HEK293 (cell line): Measurements from ENCODE around the gene MRPL39.

Experiments used
- CTCF ChIA-PET: fragments of 350-600 bp; formaldehyde crosslinking; extraction: SDS; loops from one replicate; lab custom pipeline; 2021; ENCODE audit warnings: antibody characterized with exemption; lab: Yijun Ruan, JAX
- POLR2A ChIA-PET: fragments of 300-600 bp; formaldehyde crosslinking; extraction: SDS; loops from one replicate; lab custom pipeline; 2020; ENCODE audit warnings: antibody characterized with exemption, inconsistent platforms; lab: Yijun Ruan, JAX
- H3K27ac ChIP-seq: fragments of 200-500 bp; sonication (Bioruptor generic); 2 replicates; pipeline ENCODE4 v1.5.1; 2014; ENCODE audit warnings: low read depth, low read length, control low read depth, inconsistent platforms; ENCODE audit errors: extremely low read depth
- H3K36me3 ChIP-seq, 2 experiments: fragments of 200-500 bp in 1 of 2; sonication (Bioruptor generic) in 1 of 2; 1 replicate in 1 of 2; 2 replicates in 1 of 2; pipeline ENCODE4 v1.5.1; 2014 to 2017; ENCODE audit warnings: inconsistent platforms in 2 of 2, low read length in 2 of 2; ENCODE audit not compliant: control insufficient read depth in 2 of 2, insufficient read depth in 1 of 2
- H3K4me1 ChIP-seq: fragments of 200-500 bp; sonication (Bioruptor generic); 2 replicates; pipeline ENCODE4 v1.5.1; 2014; ENCODE audit warnings: mild to moderate bottlenecking, low read length, inconsistent platforms; ENCODE audit not compliant: control insufficient read depth, insufficient read depth
- H3K4me3 ChIP-seq: 2 replicates; pipeline ENCODE4 v1.5.1; 2011; ENCODE audit warnings: low read depth, mild to moderate bottlenecking, control low read depth, low read length, moderate library complexity
- H3K9me3 ChIP-seq: fragments of 200-500 bp; sonication (Bioruptor generic); 2 replicates; pipeline ENCODE4 v1.5.1; 2014; ENCODE audit warnings: low read depth, low read length, inconsistent platforms; ENCODE audit not compliant: control insufficient read depth, insufficient read depth
- EGR2 ChIP-seq: fragments of 450-650 bp; formaldehyde crosslinking; IDR thresholded peaks from 2 replicates; pipeline ENCODE4 v1.5.1; 2016; ENCODE audit warnings: low read depth, missing biosample characterization, missing genetic modification characterization
- FEZF1 ChIP-seq: fragments of 450-650 bp; formaldehyde crosslinking; IDR thresholded peaks from 2 replicates; pipeline ENCODE4 v1.5.1; 2016; ENCODE audit warnings: missing biosample characterization, missing genetic modification characterization
- GLIS2 ChIP-seq: fragments of 450-650 bp; formaldehyde crosslinking; IDR thresholded peaks from 2 replicates; pipeline ENCODE4 v1.5.1; 2016; ENCODE audit warnings: missing biosample characterization, missing genetic modification characterization
- INSM2 ChIP-seq: fragments of 450-650 bp; formaldehyde crosslinking; IDR thresholded peaks from 2 replicates; pipeline ENCODE4 v1.5.1; 2016; ENCODE audit warnings: missing biosample characterization, missing genetic modification characterization
- PRDM1 ChIP-seq: fragments of 450-650 bp; formaldehyde crosslinking; IDR thresholded peaks from 2 replicates; pipeline ENCODE4; 2016; ENCODE audit warnings: missing biosample characterization, missing genetic modification characterization
- SCRT1 ChIP-seq: fragments of 450-650 bp; formaldehyde crosslinking; IDR thresholded peaks from 2 replicates; pipeline ENCODE4 v1.5.1; 2016; ENCODE audit warnings: missing biosample characterization, missing genetic modification characterization, borderline replicate concordance
- SP7 ChIP-seq: fragments of 450-650 bp; formaldehyde crosslinking; IDR thresholded peaks from 2 replicates; pipeline ENCODE4 v1.5.1; 2016; ENCODE audit warnings: missing biosample characterization, missing genetic modification characterization
- ZBTB8A ChIP-seq: fragments of 450-650 bp; formaldehyde crosslinking; IDR thresholded peaks from 2 replicates; pipeline ENCODE4 v1.5.1; 2016; ENCODE audit warnings: missing biosample characterization, missing genetic modification characterization
- ZNF155 ChIP-seq: fragments of 450-650 bp; formaldehyde crosslinking; IDR thresholded peaks from 2 replicates; pipeline ENCODE4 v1.5.1; 2016; ENCODE audit warnings: missing biosample characterization, missing genetic modification characterization
- ZNF169 ChIP-seq: fragments of 450-650 bp; formaldehyde crosslinking; IDR thresholded peaks from 2 replicates; pipeline ENCODE4 v1.5.1; 2016; ENCODE audit warnings: missing biosample characterization, missing genetic modification characterization
- ZNF2 ChIP-seq: fragments of 450-650 bp; formaldehyde crosslinking; IDR thresholded peaks from 2 replicates; pipeline ENCODE4 v1.5.1; 2016; ENCODE audit warnings: missing biosample characterization, missing genetic modification characterization
- ZNF211 ChIP-seq: fragments of 450-650 bp; formaldehyde crosslinking; IDR thresholded peaks from 2 replicates; pipeline ENCODE4 v1.5.1; 2016; ENCODE audit warnings: low read depth, missing biosample characterization, missing genetic modification characterization
- ZNF324 ChIP-seq: fragments of 450-650 bp; formaldehyde crosslinking; IDR thresholded peaks from 2 replicates; pipeline ENCODE4 v1.5.1; 2016; ENCODE audit warnings: missing biosample characterization, missing genetic modification characterization
- ZNF423 ChIP-seq: fragments of 450-650 bp; formaldehyde crosslinking; IDR thresholded peaks from 2 replicates; pipeline ENCODE4 v1.5.1; 2016; ENCODE audit warnings: missing biosample characterization, missing genetic modification characterization
- ZNF48 ChIP-seq: fragments of 450-650 bp; formaldehyde crosslinking; IDR thresholded peaks from 2 replicates; pipeline ENCODE4 v1.5.1; 2016; ENCODE audit warnings: missing biosample characterization, missing genetic modification characterization
- ZNF558 ChIP-seq: fragments of 450-650 bp; formaldehyde crosslinking; IDR thresholded peaks from 2 replicates; pipeline ENCODE4 v1.5.1; 2016; ENCODE audit warnings: missing biosample characterization, missing genetic modification characterization
- ZNF639 ChIP-seq: fragments of 450-650 bp; formaldehyde crosslinking; IDR thresholded peaks from 2 replicates; pipeline ENCODE4 v1.5.1; 2016; ENCODE audit warnings: missing biosample characterization, missing genetic modification characterization
- ZNF658 ChIP-seq: fragments of 450-650 bp; formaldehyde crosslinking; IDR thresholded peaks from 2 replicates; pipeline ENCODE4; 2016; ENCODE audit warnings: missing biosample characterization, missing genetic modification characterization
- ZNF664 ChIP-seq: fragments of 450-650 bp; formaldehyde crosslinking; IDR thresholded peaks from 2 replicates; pipeline ENCODE4 v1.5.1; 2016; ENCODE audit warnings: missing biosample characterization, missing genetic modification characterization
- ZNF677 ChIP-seq: fragments of 450-650 bp; IDR thresholded peaks from 2 replicates; pipeline ENCODE4 v1.5.0; 2018; ENCODE audit warnings: missing biosample characterization, mild to moderate bottlenecking, missing genetic modification characterization, moderate library complexity
- ZNF76 ChIP-seq: fragments of 450-650 bp; formaldehyde crosslinking; IDR thresholded peaks from 2 replicates; pipeline ENCODE4; 2016; ENCODE audit warnings: low read depth, missing biosample characterization, missing genetic modification characterization, borderline replicate concordance
- TF ChIP-seq, protein P1 (sequence below): fragments of 450-650 bp; formaldehyde crosslinking; IDR thresholded peaks from 2 replicates; pipeline ENCODE4 v1.5.1; 2017; ENCODE audit warnings: missing biosample characterization, missing genetic modification characterization
- TF ChIP-seq, protein P2 (sequence below): fragments of 450-650 bp; formaldehyde crosslinking; IDR thresholded peaks from 2 replicates; pipeline ENCODE4 v1.5.1; 2016; ENCODE audit warnings: missing biosample characterization, missing genetic modification characterization
- TF ChIP-seq, protein P3 (sequence below): fragments of 450-650 bp; formaldehyde crosslinking; IDR thresholded peaks from 2 replicates; pipeline ENCODE4 v1.5.1; 2017; ENCODE audit warnings: missing biosample characterization, missing genetic modification characterization

Gene MRPL39

DNA sequence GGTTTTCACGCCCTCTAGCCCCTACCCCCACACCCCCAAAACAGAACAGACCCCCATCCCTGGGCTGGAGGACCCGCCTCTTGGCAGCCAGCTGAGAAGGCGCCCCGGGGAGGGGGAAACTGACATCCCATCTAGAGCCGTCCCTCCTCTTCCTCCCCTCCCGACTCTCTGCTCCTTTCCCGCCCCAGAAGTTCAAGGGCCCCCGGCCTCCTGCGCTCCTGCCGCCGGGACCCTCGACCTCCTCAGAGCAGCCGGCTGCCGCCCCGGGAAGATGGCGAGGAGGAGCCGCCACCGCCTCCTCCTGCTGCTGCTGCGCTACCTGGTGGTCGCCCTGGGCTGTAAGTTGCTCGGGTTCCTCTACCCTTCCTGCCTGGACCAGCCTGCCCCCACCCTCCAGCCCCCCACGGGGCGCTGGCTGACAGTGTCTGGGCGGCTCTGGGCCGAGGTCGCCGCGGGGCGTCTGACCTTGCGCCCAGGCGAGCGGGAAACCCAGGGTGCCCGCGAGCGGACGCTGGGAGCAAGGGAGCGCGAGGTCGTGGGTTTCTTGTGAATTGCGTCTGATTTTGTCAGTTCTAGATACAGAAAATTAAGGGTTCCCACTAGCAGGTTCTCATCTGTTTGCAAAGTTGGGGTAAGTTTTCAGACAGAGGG lies 32.4 kb upstream of the MRPL39 start (continued):
- no peak for TF ChIP-seq INSM2 (tag by site-specific recombination)
- no peak for TF ChIP-seq ZNF677 (tag by site-specific recombination)
- TF ChIP-seq, protein P1, sequence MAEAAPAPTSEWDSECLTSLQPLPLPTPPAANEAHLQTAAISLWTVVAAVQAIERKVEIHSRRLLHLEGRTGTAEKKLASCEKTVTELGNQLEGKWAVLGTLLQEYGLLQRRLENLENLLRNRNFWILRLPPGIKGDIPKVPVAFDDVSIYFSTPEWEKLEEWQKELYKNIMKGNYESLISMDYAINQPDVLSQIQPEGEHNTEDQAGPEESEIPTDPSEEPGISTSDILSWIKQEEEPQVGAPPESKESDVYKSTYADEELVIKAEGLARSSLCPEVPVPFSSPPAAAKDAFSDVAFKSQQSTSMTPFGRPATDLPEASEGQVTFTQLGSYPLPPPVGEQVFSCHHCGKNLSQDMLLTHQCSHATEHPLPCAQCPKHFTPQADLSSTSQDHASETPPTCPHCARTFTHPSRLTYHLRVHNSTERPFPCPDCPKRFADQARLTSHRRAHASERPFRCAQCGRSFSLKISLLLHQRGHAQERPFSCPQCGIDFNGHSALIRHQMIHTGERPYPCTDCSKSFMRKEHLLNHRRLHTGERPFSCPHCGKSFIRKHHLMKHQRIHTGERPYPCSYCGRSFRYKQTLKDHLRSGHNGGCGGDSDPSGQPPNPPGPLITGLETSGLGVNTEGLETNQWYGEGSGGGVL (tag by site-specific recombination), result peak; percentile 92
- no peak for TF ChIP-seq ZNF211 (tag by site-specific recombination)
- TF ChIP-seq ZNF558 (tag by site-specific recombination), result no peak
- peak; percentile 90 for TF ChIP-seq GLIS2 (tag by site-specific recombination)
- TF ChIP-seq ZNF2 (tag by site-specific recombination), result 0 out of 2 replicates have a peak, but pooled peaks have one; percentile 36
- peak; percentile 53; the same call in 1 of the 2 replicates for TF ChIP-seq ZNF76 (tag by site-specific recombination)
- TF ChIP-seq SCRT1 (tag by site-specific recombination), result no peak

DNA sequence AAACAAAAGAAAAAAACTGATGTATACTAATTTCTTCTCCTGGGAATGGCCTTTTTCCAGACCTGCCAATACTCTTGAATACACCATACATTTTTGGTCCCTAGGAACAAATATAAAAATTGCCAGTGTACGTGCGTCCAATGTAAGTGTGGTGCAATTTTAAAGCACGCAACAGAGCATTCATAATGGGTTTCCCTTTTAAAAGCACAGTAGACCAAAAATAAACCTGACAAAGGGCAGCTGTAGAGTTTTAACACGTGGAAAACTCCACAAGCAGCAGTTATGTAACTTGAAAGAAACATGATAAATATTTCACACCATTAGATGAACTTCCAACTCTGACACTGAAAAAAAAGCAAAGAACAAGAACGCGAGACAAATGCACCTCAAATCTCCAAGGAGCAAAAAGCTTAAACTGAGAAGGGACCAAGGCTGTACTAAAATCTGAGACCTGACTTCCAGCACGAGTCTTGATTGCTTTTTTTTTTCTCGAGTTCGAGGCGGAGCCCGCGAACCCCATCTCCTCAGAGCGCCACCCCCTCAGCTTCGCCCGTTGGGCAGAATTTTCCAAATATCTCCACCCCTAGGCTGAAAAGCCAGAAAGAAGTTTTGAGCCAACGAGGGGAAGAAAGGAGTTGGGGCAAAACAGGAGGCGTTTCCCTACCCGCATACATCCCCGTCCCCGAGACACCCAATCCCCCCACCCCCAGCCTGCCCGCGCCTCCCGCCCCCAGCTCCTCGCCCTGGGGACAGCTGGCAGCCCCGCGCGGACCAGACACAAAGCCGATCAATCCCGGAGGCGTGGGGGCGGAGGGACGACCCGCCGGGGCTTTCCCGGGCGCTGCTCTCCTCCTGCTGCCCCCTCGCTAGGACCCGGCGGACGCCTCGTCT lies 31.6 kb upstream of the MRPL39 start, which contains the start of gene JAM2:
Gene JAM2 (plus strand): TSS at position 599 of the 891 bp plus-strand sequence. CDS start 564 bp downstream, outside the sequence.
- H3K4me1 ChIP-seq, result no peaks in the 10 kb centered on the region
- peak within 1 kb of the TSS; percentile 57; the same call in 1 of the 2 replicates for H3K27ac ChIP-seq
- ChIA-PET POLR2A (interaction anchor here (0.8 to 1.0 kb wide), 2 partner anchors 95 to 96 kb away, joined by 3 to 5 read pairs; partner anchors contain the start of genes ATP5PF and GABPA), CTCF (interaction anchor here (0.7 to 2.0 kb wide), 2 partner anchors 31 to 852 kb away, joined by 3 to 22 read pairs; partner anchors contain the start of gene MRPL39)
- H3K4me3 ChIP-seq, result peak within 1 kb of the TSS; percentile 63
- H3K36me3 ChIP-seq, result no peaks in the 10 kb centered on the region
- H3K9me3 ChIP-seq, result no peaks in the 10 kb centered on the region
- no peak for TF ChIP-seq ZNF155 (tag by site-specific recombination)
- TF ChIP-seq PRDM1, result no peak
- no peak for TF ChIP-seq ZNF324 (tag by site-specific recombination)
- peak; percentile 34; the same call in 1 of the 2 replicates for TF ChIP-seq ZBTB8A (tag by site-specific recombination)
- no peak for TF ChIP-seq ZNF48 (tag by site-specific recombination)
- no peak for TF ChIP-seq ZNF664 (tag by site-specific recombination)
- no peak for TF ChIP-seq ZNF423 (tag by site-specific recombination)
- TF ChIP-seq, protein P2, sequence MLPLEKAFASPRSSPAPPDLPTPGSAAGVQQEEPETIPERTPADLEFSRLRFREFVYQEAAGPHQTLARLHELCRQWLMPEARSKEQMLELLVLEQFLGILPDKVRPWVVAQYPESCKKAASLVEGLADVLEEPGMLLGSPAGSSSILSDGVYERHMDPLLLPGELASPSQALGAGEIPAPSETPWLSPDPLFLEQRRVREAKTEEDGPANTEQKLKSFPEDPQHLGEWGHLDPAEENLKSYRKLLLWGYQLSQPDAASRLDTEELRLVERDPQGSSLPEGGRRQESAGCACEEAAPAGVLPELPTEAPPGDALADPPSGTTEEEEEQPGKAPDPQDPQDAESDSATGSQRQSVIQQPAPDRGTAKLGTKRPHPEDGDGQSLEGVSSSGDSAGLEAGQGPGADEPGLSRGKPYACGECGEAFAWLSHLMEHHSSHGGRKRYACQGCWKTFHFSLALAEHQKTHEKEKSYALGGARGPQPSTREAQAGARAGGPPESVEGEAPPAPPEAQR (tag by site-specific recombination), result no peak
- no peak for TF ChIP-seq ZNF639 (tag by site-specific recombination)
- TF ChIP-seq FEZF1, result 0 out of 2 replicates have a peak, but pooled peaks have one; percentile 18
- TF ChIP-seq ZNF211 (tag by site-specific recombination), result no peak
- TF ChIP-seq, protein P1 (tag by site-specific recombination), result no peak
- no peak for TF ChIP-seq SP7 (tag by site-specific recombination)
- no peak for TF ChIP-seq ZNF658 (tag by site-specific recombination)
- no peak for TF ChIP-seq ZNF169 (tag by site-specific recombination)
- TF ChIP-seq EGR2 (tag by site-specific recombination), result peak; percentile 73
- TF ChIP-seq, protein P3, sequence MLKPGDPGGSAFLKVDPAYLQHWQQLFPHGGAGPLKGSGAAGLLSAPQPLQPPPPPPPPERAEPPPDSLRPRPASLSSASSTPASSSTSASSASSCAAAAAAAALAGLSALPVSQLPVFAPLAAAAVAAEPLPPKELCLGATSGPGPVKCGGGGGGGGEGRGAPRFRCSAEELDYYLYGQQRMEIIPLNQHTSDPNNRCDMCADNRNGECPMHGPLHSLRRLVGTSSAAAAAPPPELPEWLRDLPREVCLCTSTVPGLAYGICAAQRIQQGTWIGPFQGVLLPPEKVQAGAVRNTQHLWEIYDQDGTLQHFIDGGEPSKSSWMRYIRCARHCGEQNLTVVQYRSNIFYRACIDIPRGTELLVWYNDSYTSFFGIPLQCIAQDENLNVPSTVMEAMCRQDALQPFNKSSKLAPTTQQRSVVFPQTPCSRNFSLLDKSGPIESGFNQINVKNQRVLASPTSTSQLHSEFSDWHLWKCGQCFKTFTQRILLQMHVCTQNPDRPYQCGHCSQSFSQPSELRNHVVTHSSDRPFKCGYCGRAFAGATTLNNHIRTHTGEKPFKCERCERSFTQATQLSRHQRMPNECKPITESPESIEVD (tag by site-specific recombination), result no peak
